GM12891 (cell line): ENCODE results near the gene YPEL2.

ENCODE experiments used
- DNase-seq: peaks from one replicate; pipeline ENCODE4 v3.0.0; 2011; ENCODE audit warnings: low spot score; ENCODE audit not compliant: insufficient read length
- FAIRE-seq: peaks from 2 replicates; lab custom pipeline; 2011; peaks lifted over from hg19 to GRCh38; lab: Jason Lieb, UNC
- PAX5 ChIP-seq: IDR thresholded peaks from 2 replicates; pipeline ENCODE4 v1.6.1; 2011; ENCODE audit warnings: low read length, moderate library complexity, mild to moderate bottlenecking; ENCODE audit not compliant: insufficient read depth, severe bottlenecking
- POLR2A ChIP-seq: IDR thresholded peaks from 2 replicates; pipeline ENCODE4 v1.6.1; 2011; ENCODE audit warnings: low read depth, low read length, control low read depth
- POLR2AphosphoS5 ChIP-seq: IDR thresholded peaks from 2 replicates; pipeline ENCODE4 v1.6.1; 2011; ENCODE audit warnings: low read depth, low read length, control low read depth
- POU2F2 ChIP-seq: IDR thresholded peaks from 2 replicates; pipeline ENCODE4 v1.6.1; 2011; ENCODE audit warnings: low read depth, mild to moderate bottlenecking, control low read depth, low read length, moderate library complexity
- SPI1 ChIP-seq: IDR thresholded peaks from 2 replicates; pipeline ENCODE4 v1.6.1; 2011; ENCODE audit warnings: low read depth, low read length, control low read depth
- TAF1 ChIP-seq: IDR thresholded peaks from 2 replicates; pipeline ENCODE4 v1.6.1; 2011; ENCODE audit warnings: low read depth, low read length, control low read depth

YPEL2 gene

GRCh38 chr17:59436900-59437299, 105.4 kb downstream of the YPEL2 start:
- FAIRE-seq (no peak), DNase-seq (no peak)
- TF ChIP-seq POLR2AphosphoS5 (no peak), TAF1 (no peak), POLR2A (no peak), POU2F2 (no peak), PAX5 (no peak), SPI1 (no peak)

GRCh38 chr17:59437791-59438281, 106.4 kb downstream of the YPEL2 start:
- FAIRE-seq (no peak), DNase-seq (no peak)
- 0 out of 2 replicates have a peak, but pooled peaks have one; percentile 9 for TF ChIP-seq SPI1
- TF ChIP-seq POU2F2 = no peak
- no peak for TF ChIP-seq POLR2A
- no peak for TF ChIP-seq TAF1
- no peak for TF ChIP-seq PAX5

DNA sequence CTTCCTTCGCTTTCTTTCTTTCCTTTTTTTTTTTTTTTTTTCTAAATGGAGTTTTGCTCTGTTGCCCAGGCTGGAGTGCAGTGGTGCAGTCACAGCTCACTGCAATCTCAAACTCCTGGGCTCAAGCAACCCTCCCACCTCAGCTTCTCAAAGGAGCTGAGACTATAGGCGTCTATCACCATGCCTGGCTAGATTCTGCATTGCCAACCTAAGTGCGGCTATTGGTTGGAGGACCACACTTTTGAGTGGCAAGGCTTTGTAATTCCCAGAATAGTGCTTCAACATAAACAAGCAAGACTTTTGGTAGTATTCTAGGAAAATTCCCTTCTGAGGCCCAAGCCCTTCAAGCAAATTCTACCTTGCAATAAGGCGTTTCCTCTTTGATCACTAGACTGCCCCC, 107.8 kb downstream of the YPEL2 start:
- DNase-seq (no peak), FAIRE-seq (no peak)
- TF ChIP-seq SPI1 (no peak), POU2F2 (no peak), POLR2A (no peak), POLR2AphosphoS5 (no peak), TAF1 (no peak), PAX5 (no peak)

- FAIRE-seq = no peak
- TF ChIP-seq POLR2A = no peak
- no peak for TF ChIP-seq PAX5
- no peak for TF ChIP-seq TAF1
- no peak for TF ChIP-seq POLR2AphosphoS5
- no peak for TF ChIP-seq SPI1
- TF ChIP-seq POU2F2 = no peak
- no peak for DNase-seq
Measured at GRCh38 chr17:59439741-59440211, 108.3 kb downstream of the YPEL2 start.

DNA sequence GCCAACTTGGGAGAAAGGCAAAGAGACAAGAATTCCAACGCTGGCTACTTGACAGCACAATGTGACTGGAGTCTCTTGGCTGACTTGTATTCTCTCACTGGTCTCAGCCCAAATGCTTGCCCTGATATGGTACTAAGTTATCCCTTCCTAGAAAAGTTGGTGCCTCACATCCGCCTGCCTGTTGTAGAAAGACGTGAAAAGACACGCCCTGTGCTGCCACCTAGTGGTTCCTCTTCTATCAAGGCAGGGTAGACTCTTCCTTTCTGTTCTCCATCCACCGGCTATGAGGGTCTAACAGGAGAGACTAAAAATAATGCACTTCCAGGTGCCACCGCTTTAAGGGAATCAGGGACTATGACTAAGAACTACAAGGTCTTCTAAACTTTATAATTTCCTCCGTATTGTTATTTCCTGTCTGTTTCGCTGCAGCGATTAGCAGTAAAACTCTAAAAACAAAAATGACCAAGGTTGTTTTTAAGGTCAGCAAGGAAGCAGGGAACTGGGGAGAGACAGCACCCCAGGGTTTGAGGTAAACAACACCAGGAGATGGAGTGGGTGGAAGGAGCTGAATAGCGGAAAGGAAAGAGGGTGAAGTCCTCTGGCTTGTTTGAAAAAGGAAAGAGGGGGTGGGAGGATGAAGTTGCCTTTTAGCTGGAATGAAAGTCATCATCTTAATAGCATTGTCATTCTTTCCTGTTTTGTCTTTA, 109.5 kb downstream of the YPEL2 start:
- TF ChIP-seq POU2F2 (no peak), SPI1 (no peak), POLR2A (no peak), POLR2AphosphoS5 (no peak), TAF1 (no peak), PAX5 (no peak)
- DNase-seq (peak; percentile 50), FAIRE-seq (peak; percentile 86)

DNA sequence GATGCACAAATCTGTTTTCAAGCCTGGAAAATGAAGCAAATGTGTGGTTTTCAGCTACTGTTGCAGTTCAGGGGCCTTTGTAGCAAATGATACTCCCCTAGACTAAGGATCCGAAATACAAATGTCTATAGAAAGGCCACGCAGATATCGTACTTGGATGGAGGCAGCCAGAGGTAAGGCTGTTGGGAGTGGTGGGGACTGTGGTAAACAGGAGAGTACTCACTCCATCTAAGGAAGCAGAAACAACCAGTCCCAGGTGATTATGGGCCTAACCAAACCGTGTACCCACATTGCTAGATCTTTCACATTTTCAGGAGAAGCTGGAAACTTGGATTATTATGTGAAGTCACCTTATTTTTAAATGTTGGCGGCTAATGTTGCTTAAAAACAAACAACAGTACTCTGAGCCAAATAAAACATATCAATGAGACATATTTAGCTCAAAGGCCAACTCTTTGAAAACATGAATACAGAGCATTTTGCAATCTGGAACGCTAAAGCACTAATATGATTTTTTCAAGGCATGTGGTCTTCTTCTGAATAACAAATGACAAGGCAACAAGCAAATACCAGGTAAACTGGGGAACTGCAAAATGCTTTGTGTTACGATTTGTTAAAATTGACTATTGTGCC, 110.1 kb downstream of the YPEL2 start:
- TF ChIP-seq POU2F2 (no peak), PAX5 (no peak), SPI1 (no peak), TAF1 (no peak), POLR2AphosphoS5 (no peak), POLR2A (no peak)
- DNase-seq = no peak
- no peak for FAIRE-seq

DNA sequence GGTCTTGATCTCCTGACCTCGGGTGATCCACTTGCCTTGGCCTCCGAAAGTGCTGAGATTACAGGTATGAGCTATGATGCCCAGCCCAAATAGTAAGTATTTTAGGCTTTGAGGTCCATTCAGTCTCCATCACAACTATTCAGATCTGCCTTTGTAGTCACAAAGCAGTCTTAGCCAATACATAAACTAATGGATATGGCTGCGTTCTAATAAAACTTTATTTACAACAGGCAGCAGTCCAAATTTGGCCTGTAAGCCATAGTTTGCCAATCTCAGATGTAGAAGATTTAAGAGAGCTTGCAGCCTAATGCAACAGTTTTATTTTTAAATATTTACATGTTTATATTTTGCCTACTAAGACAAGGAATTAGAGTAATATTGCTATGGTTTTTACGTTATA, 111.7 kb downstream of the YPEL2 start:
- FAIRE-seq = no peak
- DNase-seq = no peak
- TF ChIP-seq POU2F2 (no peak), PAX5 (no peak), POLR2A (no peak), SPI1 (no peak), TAF1 (no peak), POLR2AphosphoS5 (no peak)
